GM19468 (cell line): ENCODE data around the gene ZBTB16.

Experiments used
- ATAC-seq: cut with Tn5 transposase; IDR thresholded peaks from one replicate; pipeline ENCODE4 v1.9.1; 2021; ENCODE audit warnings: mild to moderate bottlenecking, moderate library complexity, moderate number of reproducible peaks; ENCODE audit not compliant: unreplicated experiment; ENCODE audit errors: extremely low read depth

ZBTB16 gene

GRCh38 chr11:114195981-114196731 lies 136.6 kb downstream of the ZBTB16 start:
- no peak for ATAC-seq

GRCh38 chr11:114196997-114197703 lies 137.6 kb downstream of the ZBTB16 start:
- ATAC-seq = no peak

DNA sequence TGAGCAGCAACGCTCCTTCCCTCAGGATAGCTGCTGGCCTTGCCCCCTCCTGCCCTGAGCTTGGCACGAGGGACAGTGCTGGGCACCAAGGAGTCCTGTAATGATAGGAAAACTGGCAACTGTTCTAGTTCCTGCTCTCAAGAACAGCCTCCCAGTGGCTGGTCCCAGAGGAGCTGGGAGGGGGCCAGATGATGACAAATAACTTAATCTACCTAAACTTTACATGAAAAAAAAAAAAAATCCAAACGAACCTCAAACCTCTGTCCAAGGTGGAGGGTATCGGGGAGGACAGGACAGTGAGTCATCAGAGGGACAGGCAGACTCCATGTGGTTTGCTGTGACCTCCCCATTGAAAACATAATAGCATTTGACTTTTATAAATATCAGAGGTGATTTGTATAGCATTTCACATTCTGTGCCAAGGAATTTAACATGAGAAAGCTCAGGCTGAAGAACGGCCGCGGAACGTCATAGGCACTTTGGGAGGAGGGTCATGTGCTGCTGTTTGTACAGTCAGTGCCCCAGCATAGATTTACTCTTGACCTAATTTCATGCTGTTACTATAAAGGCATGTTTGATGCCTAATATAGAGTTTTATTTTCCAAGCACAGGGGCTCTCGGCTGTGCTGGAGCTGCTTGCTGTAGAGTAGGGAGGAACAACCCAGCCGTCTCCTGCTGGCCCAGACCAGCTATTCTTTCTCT lies 138.4 kb downstream of the ZBTB16 start:
- no peak for ATAC-seq

DNA sequence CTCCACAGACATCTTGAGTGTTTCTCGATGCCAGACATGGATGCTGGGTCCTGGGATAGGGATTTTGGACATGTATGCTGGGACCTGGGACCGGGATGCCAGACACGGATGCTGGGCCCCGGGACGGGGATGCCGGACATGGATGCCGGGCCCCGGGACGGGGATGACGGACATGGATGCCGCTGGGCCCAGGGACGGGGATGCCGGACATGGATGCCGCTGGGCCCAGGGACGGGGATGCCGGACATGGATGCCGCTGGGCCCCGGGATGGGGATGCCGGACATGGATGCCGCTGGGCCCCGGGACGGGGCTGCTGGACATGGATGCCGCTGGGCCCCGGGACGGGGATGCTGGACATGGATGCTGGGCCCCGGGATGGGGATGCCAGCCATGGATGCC lies 139.5 kb downstream of the ZBTB16 start:
- no peak for ATAC-seq

DNA sequence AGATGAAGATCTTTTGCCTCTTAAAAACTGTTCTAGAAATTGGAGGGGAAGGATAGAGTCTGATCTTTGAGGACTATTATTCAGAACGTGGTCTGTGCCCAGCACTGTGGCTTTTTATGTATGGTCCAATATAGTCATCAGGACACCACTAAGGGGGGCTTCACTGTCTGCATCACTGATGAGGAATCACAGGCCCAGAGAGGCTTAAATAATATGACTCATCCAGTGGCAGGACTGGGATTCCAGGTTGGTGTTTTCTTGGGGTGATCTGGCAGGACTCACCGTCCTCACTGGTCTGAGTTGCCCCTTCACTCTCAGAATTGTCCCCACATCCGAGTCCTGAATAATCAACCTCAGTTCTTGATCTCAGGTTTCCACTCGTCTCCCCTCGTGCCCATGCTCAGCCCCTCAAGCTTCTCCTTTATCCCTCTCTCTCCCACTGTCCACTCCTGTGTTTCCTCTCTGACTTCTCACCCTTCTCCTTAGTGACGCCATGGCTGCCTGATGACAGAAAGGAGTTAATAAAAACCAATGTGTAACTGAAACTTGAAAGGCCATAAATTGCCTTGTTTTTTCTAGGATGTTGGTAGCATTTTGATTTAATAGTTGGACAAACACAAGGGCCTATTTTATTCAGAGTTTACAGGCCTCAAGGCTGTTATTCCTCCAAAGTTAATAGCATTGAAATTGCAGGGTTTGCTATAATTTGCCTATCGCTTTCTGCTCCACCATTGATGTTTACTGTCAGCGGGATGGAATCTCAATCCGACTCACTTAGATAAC lies 141.0 kb downstream of the ZBTB16 start:
- ATAC-seq = no peak

DNA sequence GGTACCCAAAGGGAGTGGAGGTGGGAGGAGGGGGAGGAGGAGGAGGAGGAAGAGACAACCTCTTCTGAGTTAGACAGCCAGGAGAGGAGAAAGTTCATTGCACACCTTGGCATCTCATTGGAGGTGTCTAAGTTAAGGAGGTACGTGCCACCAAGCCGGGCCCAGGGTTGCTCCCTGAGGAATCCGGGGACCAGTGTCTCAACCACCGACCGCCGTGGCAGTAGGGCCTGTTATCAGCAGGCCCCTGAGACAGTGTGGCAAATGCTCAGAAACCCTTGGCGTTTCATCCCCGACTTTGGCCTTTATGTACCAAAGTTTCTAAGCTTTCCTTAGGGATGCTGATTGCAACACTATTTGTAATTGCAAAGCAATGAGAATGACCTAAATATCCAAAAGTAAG lies 141.7 kb downstream of the ZBTB16 start:
- ATAC-seq = no peak

GRCh38 chr11:114202011-114202609 lies 142.6 kb downstream of the ZBTB16 start:
- ATAC-seq = no peak

- no peak for ATAC-seq
Observed at GRCh38 chr11:114207096-114207495, 147.6 kb downstream of the ZBTB16 start.

DNA sequence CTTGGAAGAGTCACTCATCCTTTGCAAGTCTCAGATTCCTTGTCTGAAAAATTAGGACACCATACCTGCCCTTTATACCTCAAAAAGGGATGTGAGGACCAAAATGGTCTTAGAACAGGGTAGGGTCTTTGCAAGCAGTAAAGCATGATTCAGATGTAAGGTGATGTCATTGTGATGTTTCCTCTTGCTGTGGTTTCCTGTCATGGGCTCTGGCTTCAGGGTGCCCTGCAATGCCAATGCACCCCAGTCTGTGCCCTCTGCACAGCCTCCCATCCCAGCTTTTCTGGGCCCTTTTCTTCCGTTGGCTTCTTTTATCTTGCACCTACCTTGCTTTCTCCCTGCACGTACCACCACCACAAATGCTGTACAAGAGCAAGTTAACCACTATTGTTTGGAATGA lies 148.9 kb downstream of the ZBTB16 start:
- ATAC-seq = no peak

DNA sequence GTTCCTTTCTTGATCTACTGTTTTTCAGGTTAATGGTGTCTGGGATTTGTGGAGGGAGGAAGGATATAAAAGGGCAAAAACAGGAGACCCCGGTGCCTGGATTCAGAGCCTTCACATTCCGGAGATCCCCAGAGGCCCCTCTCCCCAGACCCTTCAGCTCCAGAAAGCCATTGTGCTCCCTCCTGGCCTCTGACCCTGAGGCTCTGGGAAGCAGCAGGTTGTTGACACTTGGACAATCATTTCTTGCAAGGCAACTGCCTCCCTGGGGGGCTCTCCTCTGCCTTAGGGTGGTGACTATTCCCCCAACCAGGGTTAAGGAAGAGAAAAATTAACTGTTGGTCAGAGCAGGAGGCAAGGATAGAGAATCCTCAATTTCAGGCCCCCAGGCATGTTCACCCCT lies 149.8 kb downstream of the ZBTB16 start:
- no peak for ATAC-seq

DNA sequence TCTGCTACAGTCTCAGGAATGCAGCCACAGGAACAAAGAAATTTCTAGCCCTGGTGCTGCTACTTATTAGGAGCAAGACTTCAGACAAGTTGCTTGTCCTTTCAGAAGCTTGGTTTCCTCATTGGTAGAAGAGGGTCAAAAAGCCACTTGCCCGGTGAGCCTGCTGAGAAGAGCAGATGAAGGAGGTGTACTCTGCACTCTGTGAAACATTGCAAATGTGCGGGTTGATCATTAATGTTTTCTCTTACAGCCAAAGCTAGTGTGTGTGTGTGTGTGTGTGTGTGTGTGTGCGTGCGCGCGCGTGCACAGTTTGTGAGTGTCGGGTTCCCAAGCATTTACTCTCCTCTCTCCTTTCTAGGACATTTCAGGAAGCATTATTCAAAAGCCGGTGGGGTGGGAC lies 150.4 kb downstream of the ZBTB16 start:
- no peak for ATAC-seq

- no peak for ATAC-seq
Observed at GRCh38 chr11:114211444-114212121, 152.1 kb downstream of the ZBTB16 start.

DNA sequence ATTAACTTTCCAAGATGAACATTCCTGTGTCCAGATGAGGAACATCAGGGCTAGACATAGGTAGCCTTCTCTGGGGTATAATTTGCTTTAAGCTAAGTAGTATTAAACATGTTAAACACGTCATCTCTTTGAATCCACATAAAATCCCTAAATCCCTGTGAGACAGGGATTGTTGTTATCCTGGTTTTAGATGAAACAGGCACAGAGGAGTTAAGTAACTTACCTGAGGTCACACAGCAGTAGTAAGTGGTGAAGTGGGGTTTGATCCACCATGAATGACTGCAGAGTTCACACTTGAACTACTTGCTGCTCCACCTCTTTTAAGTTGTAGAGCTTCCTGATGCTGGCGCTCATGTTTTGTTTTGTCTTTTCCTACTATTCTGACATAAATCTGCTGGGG lies 154.1 kb downstream of the ZBTB16 start:
- no peak for ATAC-seq

DNA sequence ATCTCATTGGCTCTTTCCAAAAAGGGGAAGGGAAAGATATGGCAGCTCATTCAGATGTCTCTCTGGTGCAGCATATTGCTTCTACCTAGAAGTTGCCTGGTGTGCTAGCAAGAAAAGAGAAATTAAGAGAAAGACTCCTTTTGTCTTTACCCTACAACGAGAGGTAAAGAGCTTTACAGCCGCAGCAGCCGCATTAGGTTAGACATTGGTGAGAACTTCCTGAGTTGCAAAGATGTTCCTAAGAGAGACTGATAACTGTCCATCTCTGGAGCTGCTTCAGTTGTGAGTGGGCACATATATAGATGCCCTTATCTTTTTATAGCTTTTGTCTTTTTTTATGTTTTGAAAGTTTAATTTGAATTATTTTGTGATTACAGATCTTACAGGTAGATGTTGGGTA lies 155.9 kb downstream of the ZBTB16 start:
- ATAC-seq = no peak

DNA sequence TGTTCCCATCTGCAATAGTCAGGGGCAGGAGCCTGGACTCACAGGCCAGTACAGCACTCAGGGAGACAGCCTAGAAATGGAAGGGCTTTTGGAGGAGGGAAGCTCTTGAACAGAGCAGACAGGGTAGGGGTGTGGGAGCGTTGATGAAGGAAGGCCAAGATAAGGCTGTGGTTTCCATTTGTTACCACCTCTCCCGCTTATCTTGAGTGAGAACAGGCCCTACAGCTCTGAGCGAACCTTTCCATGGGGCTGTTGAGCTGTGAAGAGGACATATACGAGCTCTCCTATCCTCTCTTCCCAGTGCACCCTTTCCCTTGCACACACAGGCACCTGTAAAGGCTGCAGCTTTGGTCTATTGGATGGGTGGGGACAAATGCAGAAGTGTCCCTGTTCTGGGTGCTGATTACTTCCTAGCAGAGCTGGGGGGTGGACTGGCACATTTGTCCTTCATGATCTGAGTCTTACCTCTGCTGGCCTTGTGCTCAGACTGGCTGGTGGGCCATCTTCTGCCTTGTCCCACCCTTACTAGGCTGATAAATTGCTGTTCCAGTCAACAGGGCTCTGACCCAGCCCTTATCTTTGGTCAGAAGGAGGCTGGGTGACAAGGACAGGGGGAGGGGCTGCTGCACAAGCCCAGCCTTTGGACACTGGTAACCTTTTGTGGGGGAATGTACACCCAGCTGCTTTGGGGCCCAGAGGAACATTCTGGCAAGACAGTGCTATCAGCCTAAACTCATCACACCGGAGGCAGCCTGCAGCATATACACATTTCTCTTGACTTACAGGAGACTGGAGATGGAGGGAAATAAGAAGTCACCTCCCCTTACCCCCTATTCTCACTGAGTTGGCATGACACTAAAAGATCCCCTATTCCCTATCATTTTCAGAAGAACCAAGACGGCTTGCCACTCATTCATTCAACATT lies 156.6 kb downstream of the ZBTB16 start:
- ATAC-seq = no peak

- no peak for ATAC-seq
Observed at GRCh38 chr11:114216796-114217180, 157.3 kb downstream of the ZBTB16 start.

- no peak for ATAC-seq
Observed at GRCh38 chr11:114218508-114218907, 159.0 kb downstream of the ZBTB16 start.

DNA sequence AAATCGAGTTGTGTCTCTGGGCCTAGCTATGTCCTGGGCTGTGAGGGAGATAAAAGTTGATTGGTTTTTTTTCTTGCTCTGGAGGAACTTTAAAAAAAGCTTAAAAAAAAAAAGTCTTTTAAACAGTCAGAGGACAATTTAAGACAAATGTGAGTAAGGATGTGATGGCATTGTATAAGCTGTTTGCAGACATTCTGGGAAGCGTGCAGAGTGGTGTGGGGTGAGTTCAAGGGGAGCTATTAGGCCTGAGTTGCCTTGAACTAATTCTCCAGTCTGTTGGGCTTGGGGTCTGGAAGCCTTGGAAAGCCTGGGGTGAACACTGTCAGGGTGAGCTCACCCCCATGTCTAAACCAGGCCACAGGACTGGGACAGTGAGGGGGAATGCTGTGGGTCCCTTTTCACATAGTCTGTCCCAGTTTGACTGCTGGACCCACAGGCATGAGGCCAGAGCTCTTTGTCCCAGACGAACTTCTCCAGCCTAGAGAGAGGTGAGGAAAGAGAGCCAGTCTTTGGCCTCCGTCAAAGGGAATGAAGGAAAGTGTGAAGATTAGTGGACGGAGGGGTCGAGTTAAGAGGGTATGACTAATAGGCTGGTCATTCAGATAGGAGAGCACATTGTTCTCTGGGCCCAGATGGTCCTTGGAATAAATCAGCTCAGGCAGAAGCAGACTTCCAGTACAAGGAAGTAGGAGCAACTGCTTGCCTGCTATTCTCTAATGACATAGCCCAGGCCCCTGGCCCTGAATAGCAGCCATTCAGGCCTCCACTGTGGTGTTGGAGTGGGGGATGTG lies 160.2 kb downstream of the ZBTB16 start:
- no peak for ATAC-seq
